ENCODE data around the gene UMODL1.

Gene UMODL1

GRCh38 chr21:42037943-42038342 lies 33.2 kb upstream of the UMODL1 start:
- no peaks in the 10 kb centered on the region for H3K36me3 Mint-ChIP-seq (ENCODE audit: low read depth)
- H3K9me3 Mint-ChIP-seq, result peaks cover 5% of the 10 kb centered on the region
- no peak for TF ChIP-seq CTCF (IDR thresholded peaks at IDR 0.05; ENCODE audit: unreplicated experiment in 3 of 3)
- H3K4me3 Mint-ChIP-seq, result no peak overlapping the region
- no peak overlapping the region for H3K27ac Mint-ChIP-seq
- peaks cover 8% of the 10 kb centered on the region for H3K4me1 Mint-ChIP-seq
- H3K27me3 Mint-ChIP-seq (ENCODE audit: low read depth), result peaks cover 19% of the 10 kb centered on the region

GRCh38 chr21:42038393-42038792 lies 32.7 kb upstream of the UMODL1 start:
- Mint-ChIP-seq H3K9me3 (peaks cover 5% of the 10 kb centered on the region), H3K27ac (no peak overlapping the region), H3K36me3 (ENCODE audit: low read depth) (no peaks in the 10 kb centered on the region), H3K4me3 (no peak overlapping the region), H3K4me1 (peaks cover 8% of the 10 kb centered on the region), H3K27me3 (ENCODE audit: low read depth) (peaks cover 18% of the 10 kb centered on the region)
- no peak for TF ChIP-seq CTCF (IDR thresholded peaks at IDR 0.05; ENCODE audit: unreplicated experiment in 3 of 3)

- H3K36me3 Mint-ChIP-seq (ENCODE audit: low read depth), result no peaks in the 10 kb centered on the region
- H3K4me1 Mint-ChIP-seq, result peaks cover 8% of the 10 kb centered on the region
- H3K27ac Mint-ChIP-seq, result no peak overlapping the region
- peaks cover 5% of the 10 kb centered on the region for H3K9me3 Mint-ChIP-seq
- peaks cover 16% of the 10 kb centered on the region for H3K27me3 Mint-ChIP-seq (ENCODE audit: low read depth)
- no peak overlapping the region for H3K4me3 Mint-ChIP-seq
- TF ChIP-seq CTCF (IDR thresholded peaks at IDR 0.05; ENCODE audit: unreplicated experiment in 3 of 3), result no peak
Measured at GRCh38 chr21:42038826-42039425, 32.2 kb upstream of the UMODL1 start.

GRCh38 chr21:42039470-42039901 lies 31.6 kb upstream of the UMODL1 start:
- H3K36me3 Mint-ChIP-seq (ENCODE audit: low read depth), result no peaks in the 10 kb centered on the region
- peaks cover 8% of the 10 kb centered on the region for H3K4me1 Mint-ChIP-seq
- H3K9me3 Mint-ChIP-seq, result peaks cover 5% of the 10 kb centered on the region
- H3K27ac Mint-ChIP-seq, result no peak overlapping the region
- TF ChIP-seq CTCF (IDR thresholded peaks at IDR 0.05; ENCODE audit: unreplicated experiment in 3 of 3), result no peak
- no peak overlapping the region for H3K4me3 Mint-ChIP-seq
- peaks cover 16% of the 10 kb centered on the region for H3K27me3 Mint-ChIP-seq (ENCODE audit: low read depth)

- H3K4me1 Mint-ChIP-seq, result peaks cover 8% of the 10 kb centered on the region
- no peak for TF ChIP-seq CTCF (IDR thresholded peaks at IDR 0.05; ENCODE audit: unreplicated experiment in 3 of 3)
- H3K27me3 Mint-ChIP-seq (ENCODE audit: low read depth), result peaks cover 16% of the 10 kb centered on the region
- H3K4me3 Mint-ChIP-seq, result no peak overlapping the region
- H3K9me3 Mint-ChIP-seq, result peaks cover 5% of the 10 kb centered on the region
- H3K36me3 Mint-ChIP-seq (ENCODE audit: low read depth), result no peaks in the 10 kb centered on the region
- no peak overlapping the region for H3K27ac Mint-ChIP-seq
Measured at GRCh38 chr21:42039911-42040351, 31.2 kb upstream of the UMODL1 start.
